Kidney (tissue), 14 donors: ENCODE data around the gene CYRIA. TPM values are rescaled to one million over a fixed set of nuclear protein-coding genes. Genes with fewer than 3 reads are reported as not detected.

ENCODE experiments used
- DNase-seq, 5 donors: peaks; one replicate each; pipeline ENCODE4 v3.0.0-alpha.2; 2013 to 2020
- FAIRE-seq: peaks from 2 replicates; lab custom pipeline; 2012; peaks lifted over from hg19 to GRCh38; lab: Jason Lieb, UNC
- H3K27ac ChIP-seq, 2 donors: one replicate each; pipeline ENCODE4 v1.7.0; 2013; ENCODE audit warnings: low read depth in 2 of 2, low read length in 2 of 2, inconsistent platforms in 1 of 2
- H3K27me3 ChIP-seq: one replicate; pipeline ENCODE4 v1.7.1; 2013; ENCODE audit warnings: low read length, inconsistent platforms; ENCODE audit not compliant: control insufficient read depth, insufficient read depth
- H3K36me3 ChIP-seq, 3 donors: one replicate each; pipeline versions ENCODE4 v1.7.0 to v1.7.1; 2013; ENCODE audit warnings: low read length in 3 of 3, control low read depth in 1 of 3, inconsistent platforms in 1 of 3; ENCODE audit not compliant: insufficient read depth in 3 of 3, control insufficient read depth in 2 of 3
- H3K4me1 ChIP-seq, 3 donors: one replicate each; pipeline versions ENCODE4 v1.7.0 to v1.7.1; 2013; ENCODE audit warnings: low read length in 3 of 3, inconsistent platforms in 1 of 3, low read depth in 1 of 3; ENCODE audit not compliant: control insufficient read depth in 2 of 3, insufficient read depth in 2 of 3
- H3K4me3 ChIP-seq, 3 donors: one replicate each; pipeline versions ENCODE4 v1.7.0 to v1.8.1; 2013; ENCODE audit warnings: low read length in 3 of 3, control low read depth in 1 of 3, inconsistent platforms in 1 of 3
- H3K9ac ChIP-seq, 3 donors: one replicate each; pipeline versions ENCODE4 v1.7.0 to v1.7.1; 2013; ENCODE audit warnings: low read length in 3 of 3, control low read depth in 1 of 3, inconsistent platforms in 1 of 3
- H3K9me3 ChIP-seq, 3 donors: one replicate each; pipeline versions ENCODE4 v1.7.0 to v1.7.1; 2013; ENCODE audit warnings: low read length in 3 of 3, control low read depth in 1 of 3, inconsistent platforms in 1 of 3; ENCODE audit not compliant: control insufficient read depth in 2 of 3, insufficient read depth in 1 of 3
- intact Hi-C: fragments of 100-400 bp; cut with DNase I; formaldehyde crosslinking; loops from one replicate; pipeline ENCODE4 v1.11.1; 2022
- polyA plus RNA-seq: library from polyadenylated mRNA; stranded (reverse); fragments of 350-450 nt; fragmentation: Illumina TruSeq; extraction: RNeasy Lipid Tissue Mini Kit (QIAGEN cat#74804); gene quantifications from one replicate; pipeline ENCODE4 v1.2.3, GENCODE V29; 2014; ENCODE audit warnings: low read depth, low replicate concordance; ENCODE audit not compliant: insufficient read depth
- total RNA-seq: library from RNA; stranded (reverse); fragmentation: NEBNext Ultra II Directional; extraction: Animal tissue kit (Norgen Biotek cat#: 25700); gene quantifications from one replicate; pipeline ENCODE4 v1.2.1, GENCODE V29; 2021
- TF ChIP-seq, protein P1 (sequence below): IDR thresholded peaks from 3 replicates; pipeline ENCODE4 v1.5.1; 2012; ENCODE audit warnings: mild to moderate bottlenecking, moderate library complexity, borderline replicate concordance; ENCODE audit not compliant: insufficient read depth; ENCODE audit errors: extremely low read depth
- donor health status: control.
- donor health status: control.
- donor health status: control.
- donor health status: control.
- donor health status: control.
- donor health status: DM: yes; HTN: yes; CAD: no.
- donor health status: Normal renal cell carcinoma (clear cell type).

The CYRIA gene
- total and polyA plus RNA-seq, 2 donors from 2014 or later = 1.0 to 11.8 TPM

GRCh38 chr2:16626997-16627605, 38.5 kb downstream of the CYRIA start:
- TF ChIP-seq, protein P1, sequence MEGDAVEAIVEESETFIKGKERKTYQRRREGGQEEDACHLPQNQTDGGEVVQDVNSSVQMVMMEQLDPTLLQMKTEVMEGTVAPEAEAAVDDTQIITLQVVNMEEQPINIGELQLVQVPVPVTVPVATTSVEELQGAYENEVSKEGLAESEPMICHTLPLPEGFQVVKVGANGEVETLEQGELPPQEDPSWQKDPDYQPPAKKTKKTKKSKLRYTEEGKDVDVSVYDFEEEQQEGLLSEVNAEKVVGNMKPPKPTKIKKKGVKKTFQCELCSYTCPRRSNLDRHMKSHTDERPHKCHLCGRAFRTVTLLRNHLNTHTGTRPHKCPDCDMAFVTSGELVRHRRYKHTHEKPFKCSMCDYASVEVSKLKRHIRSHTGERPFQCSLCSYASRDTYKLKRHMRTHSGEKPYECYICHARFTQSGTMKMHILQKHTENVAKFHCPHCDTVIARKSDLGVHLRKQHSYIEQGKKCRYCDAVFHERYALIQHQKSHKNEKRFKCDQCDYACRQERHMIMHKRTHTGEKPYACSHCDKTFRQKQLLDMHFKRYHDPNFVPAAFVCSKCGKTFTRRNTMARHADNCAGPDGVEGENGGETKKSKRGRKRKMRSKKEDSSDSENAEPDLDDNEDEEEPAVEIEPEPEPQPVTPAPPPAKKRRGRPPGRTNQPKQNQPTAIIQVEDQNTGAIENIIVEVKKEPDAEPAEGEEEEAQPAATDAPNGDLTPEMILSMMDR = no peak
- Histone ChIP-seq H3K36me3 (no peaks in the 10 kb centered on the region), H3K4me1 (peaks cover 0 to 11% (median 0%) of the 10 kb centered on the region in 3 donors), H3K4me3 (no peak overlapping the region), H3K9me3 (no peaks in the 10 kb centered on the region), H3K9ac (no peak overlapping the region), H3K27me3 (no peaks in the 10 kb centered on the region), H3K27ac (no peak overlapping the region)
- DNase-seq (no peak), FAIRE-seq (no peak)
- intact Hi-C loops = no loop called here

DNA sequence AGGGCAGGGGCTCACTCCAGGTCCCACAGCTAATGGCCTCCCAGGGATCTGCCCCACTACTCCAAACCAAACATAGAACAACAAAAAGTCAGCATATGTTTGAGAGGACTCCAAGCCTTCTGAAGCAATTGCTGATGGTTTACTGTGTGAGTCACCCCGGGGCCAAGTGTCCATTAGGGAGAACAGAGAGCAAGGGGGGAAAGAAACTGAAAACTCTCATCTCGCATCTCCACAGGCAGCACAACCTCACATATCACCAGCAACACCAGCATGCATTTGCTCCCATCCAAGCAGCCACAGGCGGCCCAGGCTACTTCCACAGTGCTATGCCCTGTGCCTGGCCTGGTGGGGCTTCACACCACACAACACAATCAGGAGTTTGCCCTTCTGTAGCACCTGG, 39.1 kb downstream of the CYRIA start:
- DNase-seq = no peak
- no peaks in the 10 kb centered on the region for H3K36me3 ChIP-seq
- H3K27me3 ChIP-seq = no peaks in the 10 kb centered on the region
- no peak for FAIRE-seq
- TF ChIP-seq, protein P1 = no peak
- no peak overlapping the region for H3K4me3 ChIP-seq
- no peaks in the 10 kb centered on the region for H3K9me3 ChIP-seq
- intact Hi-C loops = no loop called here
- H3K27ac ChIP-seq = no peak overlapping the region
- H3K4me1 ChIP-seq = peaks cover 0 to 11% (median 0%) of the 10 kb centered on the region in 3 donors
- no peak overlapping the region for H3K9ac ChIP-seq

- Histone ChIP-seq H3K9ac (no peak overlapping the region), H3K27ac (no peak overlapping the region), H3K27me3 (no peaks in the 10 kb centered on the region), H3K4me1 (peaks cover 0 to 11% (median 0%) of the 10 kb centered on the region in 3 donors), H3K36me3 (no peaks in the 10 kb centered on the region), H3K9me3 (no peaks in the 10 kb centered on the region), H3K4me3 (no peak overlapping the region)
- DNase-seq (no peak), FAIRE-seq (no peak)
- TF ChIP-seq, protein P1 = no peak
- intact Hi-C loops = no loop called here
These were observed 39.9 kb downstream of the CYRIA start for GRCh38 chr2:16625759-16626158.
